Stomach (tissue), 9 donors: ENCODE data around the gene PAOX. TPM values are rescaled to one million over a fixed set of nuclear protein-coding genes. Genes with fewer than 3 reads are reported as not detected.

ENCODE experiments used
- DNase-seq, 2 donors: peaks; one replicate each; pipeline versions ENCODE4 v3.0.0 to v3.0.0-alpha.2; 2013 to 2019
- H3K27ac ChIP-seq, 5 donors: fragments of 200-600 bp in 4 of 5; sonication (generic) in 4 of 5; one replicate each; pipeline ENCODE4 v1.5.1; 2013 to 2019; ENCODE audit warnings: mild to moderate bottlenecking in 1 of 5, moderate library complexity in 1 of 5
- H3K27me3 ChIP-seq, 3 donors: fragments of 200-600 bp; sonication (generic); one replicate each; pipeline ENCODE4 v1.5.1; 2017 to 2019; ENCODE audit warnings: mixed run types in 1 of 3
- H3K36me3 ChIP-seq, 4 donors: fragments of 200-600 bp; sonication (generic); 1 replicate in 3 of 4; 2 replicates in 1 of 4; pipeline ENCODE4 v1.5.1; 2016 to 2019
- H3K4me1 ChIP-seq, 4 donors: fragments of 200-600 bp; sonication (generic); one replicate each; pipeline ENCODE4 v1.5.1; 2016 to 2019
- H3K4me3 ChIP-seq, 4 donors: fragments of 200-600 bp; sonication (generic) in 3 of 4; one replicate each; pipeline ENCODE4 v1.5.1; 2016 to 2019; ENCODE audit warnings: mild to moderate bottlenecking in 1 of 4
- H3K9me3 ChIP-seq, 4 donors: fragments of 200-600 bp; sonication (generic); one replicate each; pipeline ENCODE4 v1.5.1; 2016 to 2019
- CTCF ChIP-seq, 7 experiments: fragments of 450-650 bp in 4 of 7; fragments of 200-600 bp in 3 of 7; sonication (generic) in 3 of 7; IDR thresholded peaks; one replicate each; pipeline ENCODE4 v1.5.1; 2016 to 2019; ENCODE audit warnings: antibody characterized with exemption in 7 of 7, control low read depth in 2 of 7, mild to moderate bottlenecking in 1 of 7
- EP300 ChIP-seq: sonication (generic); formaldehyde crosslinking; IDR thresholded peaks from one replicate; pipeline ENCODE4 v1.6.1; 2017; ENCODE audit warnings: antibody characterized with exemption
- POLR2A ChIP-seq, 4 donors: fragments of 450-650 bp; IDR thresholded peaks; one replicate each; pipeline ENCODE4 v1.6.1; 2016; ENCODE audit warnings: antibody characterized with exemption in 4 of 4, control low read depth in 2 of 4, mild to moderate bottlenecking in 1 of 4, moderate library complexity in 1 of 4
- POLR2AphosphoS5 ChIP-seq, 3 donors: sonication (generic); formaldehyde crosslinking; IDR thresholded peaks; one replicate each; pipeline ENCODE4 v1.6.1; 2016; ENCODE audit warnings: antibody characterized with exemption in 3 of 3
- WGBS, 5 donors: extraction: QIAGEN DNeasy Blood & Tissue Kit in 3 of 5; methylation state at CpG; one replicate each; pipeline versions ENCODE4 v1.1.5 to v1.1.7; 2013 to 2018; 5-methylcytosine and 5-hydroxymethylcytosine counted together
- intact Hi-C: fragments of 100-400 bp; cut with DNase I; formaldehyde crosslinking; loops from one replicate; pipeline ENCODE4 v1.15.1; 2023; ENCODE audit warnings: low total_unique reads
- polyA plus RNA-seq, 3 donors: library from polyadenylated mRNA; stranded (reverse); fragments of 200-250 nt; gene quantifications; one replicate each; pipeline ENCODE4 v1.2.3, GENCODE V29; 2013
- total RNA-seq, 5 donors: library from RNA; depleted of rRNA; stranded (reverse); fragments of >200 nt; gene quantifications; one replicate each; pipeline versions ENCODE4 v1.1.0 to v1.2.3, GENCODE V29; 2014 to 2016
- donor health status: healthy with polysubstance abuse.
- donor health status: Bipolar disorder and iron deficiency.
- donor health status: healthy.

The PAOX gene
- total and polyA plus RNA-seq, 8 donors: 3.3 to 40.0 (median 11.5) TPM

GRCh38 chr10:133420579-133420978 is 41.5 kb downstream of the PAOX start:
- no peak overlapping the region for H3K4me3 ChIP-seq
- H3K27ac ChIP-seq: no peak overlapping the region
- no peak for DNase-seq
- WGBS, 5 donors: 83 to 100% (median 89%) methylated on average over 3 to 6 of the region's 6 CpGs
- TF ChIP-seq EP300 (no peak), CTCF (IDR thresholded peaks at IDR 0.05) (no peak), POLR2AphosphoS5 (IDR thresholded peaks at IDR 0.05) (no peak), POLR2A (IDR thresholded peaks at IDR 0.05) (no peak)
- intact Hi-C loops: no loop called here
- H3K36me3 ChIP-seq: peaks cover 20 to 45% (median 43%) of the 10 kb centered on the region in 4 donors
- H3K9me3 ChIP-seq: no peaks in the 10 kb centered on the region
- peaks cover 7 to 11% (median 10%) of the 10 kb centered on the region in 4 donors for H3K4me1 ChIP-seq
- peaks cover 0 to 44% (median 14%) of the 10 kb centered on the region in 3 donors for H3K27me3 ChIP-seq

- TF ChIP-seq POLR2A (IDR thresholded peaks at IDR 0.05) (no peak), CTCF (IDR thresholded peaks at IDR 0.05) (no peak), POLR2AphosphoS5 (IDR thresholded peaks at IDR 0.05) (no peak), EP300 (no peak)
- no peaks in the 10 kb centered on the region for H3K9me3 ChIP-seq
- peaks cover 0 to 44% (median 14%) of the 10 kb centered on the region in 3 donors for H3K27me3 ChIP-seq
- no peak for DNase-seq
- H3K4me3 ChIP-seq: no peak overlapping the region
- H3K4me1 ChIP-seq: peaks cover 7 to 11% (median 10%) of the 10 kb centered on the region in 4 donors
- WGBS, 5 donors: 81 to 91% (median 86%) methylated on average over 4 to 16 of the region's 17 CpGs
- intact Hi-C loops: no loop called here
- no peak overlapping the region for H3K27ac ChIP-seq
- peaks cover 15 to 40% (median 37%) of the 10 kb centered on the region in 4 donors for H3K36me3 ChIP-seq
Measured at GRCh38 chr10:133421336-133422222, 42.5 kb downstream of the PAOX start.

GRCh38 chr10:133422223-133422806 is 43.3 kb downstream of the PAOX start:
- WGBS, 5 donors: 83 to 89% (median 85%) methylated on average over 14 to 16 of the region's 16 CpGs

More at GRCh38 chr10:133422223-133422806, 43.3 kb downstream of the PAOX start:
- H3K36me3 ChIP-seq: peaks cover 15 to 40% (median 37%) of the 10 kb centered on the region in 4 donors
- TF ChIP-seq POLR2AphosphoS5 (IDR thresholded peaks at IDR 0.05) (no peak), EP300 (no peak), POLR2A (IDR thresholded peaks at IDR 0.05) (no peak), CTCF (IDR thresholded peaks at IDR 0.05) (no peak)
- H3K9me3 ChIP-seq: no peaks in the 10 kb centered on the region
- H3K4me1 ChIP-seq: peaks cover 7 to 11% (median 10%) of the 10 kb centered on the region in 4 donors
- no peak for DNase-seq
- H3K4me3 ChIP-seq: no peak overlapping the region
- H3K27ac ChIP-seq: no peak overlapping the region
- peaks cover 0 to 44% (median 14%) of the 10 kb centered on the region in 3 donors for H3K27me3 ChIP-seq
- intact Hi-C loops: no loop called here
